Right atrium auricular region (tissue), 2 donors: Measurements from ENCODE around the gene IL17REL. TPM values are rescaled to one million over a fixed set of nuclear protein-coding genes. Genes with fewer than 3 reads are reported as not detected.

Source experiments
- DNase-seq: peaks from one replicate; pipeline ENCODE4 v3.0.0-alpha.2; 2019; ENCODE audit warnings: low spot score
- H3K27ac ChIP-seq, 2 donors: fragments of 200-600 bp; sonication (generic); 1 replicate in 1 of 2; 2 replicates in 1 of 2; pipeline ENCODE4 v1.5.1; 2016 to 2019
- H3K27me3 ChIP-seq, 2 donors: fragments of 200-600 bp; sonication (generic); one replicate each; pipeline versions ENCODE4 v1.5.1 to v1.6.0; 2017 to 2019
- H3K36me3 ChIP-seq: fragments of 200-600 bp; sonication (generic); one replicate; pipeline ENCODE4 v1.5.1; 2016
- H3K4me1 ChIP-seq, 2 donors: fragments of 200-600 bp; sonication (generic); one replicate each; pipeline versions ENCODE4 v1.5.1 to v1.6.0; 2017 to 2019
- H3K4me3 ChIP-seq, 2 donors: fragments of 200-600 bp; sonication (generic); 1 replicate in 1 of 2; 2 replicates in 1 of 2; pipeline ENCODE4 v1.5.1; 2017 to 2019; ENCODE audit warnings: mild to moderate bottlenecking in 1 of 2, moderate library complexity in 1 of 2
- H3K9me3 ChIP-seq, 2 donors: fragments of 200-600 bp; sonication (generic); one replicate each; pipeline ENCODE4 v1.5.1; 2019
- CTCF ChIP-seq, 2 donors: fragments of 200-600 bp; sonication (generic); IDR thresholded peaks; one replicate each; pipeline ENCODE4 v1.5.1; 2019; ENCODE audit warnings: antibody characterized with exemption in 2 of 2
- total RNA-seq, 2 donors: library from RNA; depleted of rRNA; stranded (reverse); fragments of >200 nt; gene quantifications; one replicate each; pipeline ENCODE4 v1.1.0, GENCODE V29; 2016

The IL17REL gene
- total RNA-seq, 2 donors from 2014 or later, result not detected

- H3K27me3 ChIP-seq, result peaks cover 0 to 33% of the 10 kb centered on the region in 2 donors
These were observed 3.1 kb upstream of the IL17REL start for GRCh38 chr22:50015451-50016307.

GRCh38 chr22:50014655-50015401, 2.3 kb upstream of the IL17REL start:
- peak overlapping the region in 1 of 2 donors; percentile 7 for H3K4me3 ChIP-seq

More at GRCh38 chr22:50015451-50016307, 3.1 kb upstream of the IL17REL start:
- no peak for DNase-seq
- Histone ChIP-seq H3K9me3 (no peaks in the 10 kb centered on the region), H3K4me1 (peaks cover 0 to 15% of the 10 kb centered on the region in 2 donors), H3K36me3 (no peaks in the 10 kb centered on the region), H3K27ac (no peak overlapping the region), H3K4me3 (peak overlapping the region in 1 of 2 donors; percentile 7)
- TF ChIP-seq CTCF (IDR thresholded peaks at IDR 0.05), result no peak

GRCh38 chr22:50014053-50014501, 1.5 kb upstream of the IL17REL start:
- no peak overlapping the region for H3K4me3 ChIP-seq
- no peak for DNase-seq
- H3K36me3 ChIP-seq, result no peaks in the 10 kb centered on the region
- H3K9me3 ChIP-seq, result no peaks in the 10 kb centered on the region
- TF ChIP-seq CTCF (IDR thresholded peaks at IDR 0.05), result no peak
- H3K4me1 ChIP-seq, result peaks cover 0 to 19% of the 10 kb centered on the region in 2 donors
- H3K27ac ChIP-seq, result no peak overlapping the region
- peaks cover 7 to 44% of the 10 kb centered on the region in 2 donors for H3K27me3 ChIP-seq

More at GRCh38 chr22:50014655-50015401, 2.3 kb upstream of the IL17REL start:
- H3K36me3 ChIP-seq, result no peaks in the 10 kb centered on the region
- peaks cover 7 to 41% of the 10 kb centered on the region in 2 donors for H3K27me3 ChIP-seq
- peaks cover 0 to 19% of the 10 kb centered on the region in 2 donors for H3K4me1 ChIP-seq
- no peaks in the 10 kb centered on the region for H3K9me3 ChIP-seq
- TF ChIP-seq CTCF (IDR thresholded peaks at IDR 0.05), result no peak
- DNase-seq, result no peak
- no peak overlapping the region for H3K27ac ChIP-seq

- peaks cover 7 to 44% of the 10 kb centered on the region in 2 donors for H3K27me3 ChIP-seq
- no peak overlapping the region for H3K27ac ChIP-seq
- no peaks in the 10 kb centered on the region for H3K36me3 ChIP-seq
- no peak overlapping the region for H3K4me3 ChIP-seq
- H3K9me3 ChIP-seq, result no peaks in the 10 kb centered on the region
- no peak for DNase-seq
- H3K4me1 ChIP-seq, result peaks cover 0 to 19% of the 10 kb centered on the region in 2 donors
- TF ChIP-seq CTCF (IDR thresholded peaks at IDR 0.05), result no peak
These were observed 936 bp downstream of the IL17REL start for GRCh38 chr22:50011447-50012210.

- Histone ChIP-seq H3K36me3 (no peaks in the 10 kb centered on the region), H3K27me3 (peaks cover 7 to 44% of the 10 kb centered on the region in 2 donors), H3K4me3 (no peak overlapping the region), H3K4me1 (peaks cover 0 to 19% of the 10 kb centered on the region in 2 donors), H3K27ac (no peak overlapping the region), H3K9me3 (no peaks in the 10 kb centered on the region)
- no peak for DNase-seq
- TF ChIP-seq CTCF (IDR thresholded peaks at IDR 0.05), result no peak
These were observed 1.7 kb downstream of the IL17REL start for GRCh38 chr22:50010676-50011446.
